Mesodermal cell (in vitro differentiated cells): ENCODE results near the gene YKT6.

Experiments
- H3K27ac ChIP-seq: 2 replicates; pipeline ENCODE4 v1.7.0; 2013; ENCODE audit warnings: mild to moderate bottlenecking, low read depth, low read length, moderate library complexity; ENCODE audit not compliant: severe bottlenecking
- H3K36me3 ChIP-seq: 2 replicates; pipeline ENCODE4 v1.7.1; 2013; ENCODE audit warnings: mild to moderate bottlenecking, low read length, moderate library complexity; ENCODE audit not compliant: control insufficient read depth, insufficient read depth
- H3K4me1 ChIP-seq: one replicate; pipeline ENCODE4 v1.7.1; 2013; ENCODE audit warnings: mild to moderate bottlenecking, low read length; ENCODE audit not compliant: insufficient read depth, control insufficient read depth, poor library complexity, severe bottlenecking
- H3K4me3 ChIP-seq: 2 replicates; pipeline ENCODE4 v1.7.0; 2013; ENCODE audit warnings: low read length, control low read depth, mild to moderate bottlenecking; ENCODE audit not compliant: insufficient read depth, poor library complexity, severe bottlenecking; ENCODE audit errors: extremely low read depth
- H3K9me3 ChIP-seq: 2 replicates; pipeline ENCODE4 v1.7.1; 2013; ENCODE audit warnings: mild to moderate bottlenecking, low read length, moderate library complexity; ENCODE audit not compliant: control insufficient read depth
- whole genome bisulfite sequencing, 2 experiments: methylation state at CpG; one replicate each; pipeline ENCODE4 v1.1.5; 2013; ENCODE audit warnings: missing lambda C conversion rate in 2 of 2; ENCODE audit not compliant: insufficient coverage in 2 of 2; 5-methylcytosine and 5-hydroxymethylcytosine counted together

YKT6 gene

DNA sequence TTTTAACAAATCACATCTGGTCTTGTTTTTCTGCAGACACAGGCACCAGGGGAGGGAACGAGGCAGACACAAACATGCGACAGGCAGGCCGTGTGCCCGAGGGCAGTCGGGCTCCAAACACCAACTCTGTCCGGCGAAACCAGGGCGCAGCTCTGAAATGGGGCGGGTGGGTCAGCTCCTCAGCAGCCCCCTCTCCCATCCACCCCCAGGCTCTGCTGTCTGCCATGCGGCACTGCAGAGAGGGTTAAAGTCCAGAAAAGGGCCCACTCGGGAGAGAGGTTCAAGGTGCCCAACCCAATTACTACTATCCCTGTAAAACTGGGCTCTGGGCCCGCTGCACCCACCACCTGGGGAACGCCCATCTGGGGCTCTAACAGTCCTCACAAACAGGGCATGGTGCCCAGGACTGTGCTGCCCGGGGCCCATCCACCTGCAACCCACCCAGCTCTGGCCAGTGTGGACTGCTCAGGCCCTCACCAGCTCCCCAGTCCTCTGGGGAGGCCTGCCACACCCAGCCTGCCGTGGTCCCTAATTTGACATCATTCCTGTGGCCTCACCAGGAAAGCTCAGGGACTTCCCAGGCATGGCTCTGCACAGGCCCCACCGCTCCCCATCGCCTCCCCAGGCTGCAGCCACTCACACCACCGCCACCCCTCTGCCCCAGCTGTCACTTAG lies 18.7 kb downstream of the YKT6 start:
- H3K36me3 ChIP-seq = peaks cover 4% of the 10 kb centered on the region
- peaks cover 3% of the 10 kb centered on the region for H3K4me1 ChIP-seq
- no peaks in the 10 kb centered on the region for H3K9me3 ChIP-seq
- 96 to 98% methylated on average over 8 to 13 of the region's 18 CpGs for whole genome bisulfite sequencing, 2 experiments
- H3K4me3 ChIP-seq = no peak overlapping the region
- no peak overlapping the region for H3K27ac ChIP-seq

DNA sequence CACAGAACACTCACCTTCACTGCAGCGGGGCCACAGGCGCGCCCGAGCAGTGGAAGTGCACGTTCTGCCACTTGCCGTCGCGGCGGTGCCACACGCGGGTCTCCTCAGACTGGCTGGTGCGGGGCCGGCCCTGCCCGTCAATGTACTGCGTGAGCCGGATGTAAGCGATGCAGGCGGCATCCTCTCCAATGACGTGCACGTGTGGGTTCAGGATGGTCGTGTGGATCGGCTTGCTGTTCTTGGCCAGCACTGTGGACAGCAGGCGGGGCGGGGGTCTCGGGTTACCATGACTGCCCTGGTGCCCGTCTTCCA lies 19.2 kb downstream of the YKT6 start:
- Histone ChIP-seq H3K27ac (no peak overlapping the region), H3K36me3 (no peaks in the 10 kb centered on the region), H3K4me3 (no peak overlapping the region), H3K4me1 (peaks cover 3% of the 10 kb centered on the region), H3K9me3 (no peaks in the 10 kb centered on the region)
- WGBS, 2 experiments = 90 to 91% methylated on average over 22 of the region's 26 CpGs

DNA sequence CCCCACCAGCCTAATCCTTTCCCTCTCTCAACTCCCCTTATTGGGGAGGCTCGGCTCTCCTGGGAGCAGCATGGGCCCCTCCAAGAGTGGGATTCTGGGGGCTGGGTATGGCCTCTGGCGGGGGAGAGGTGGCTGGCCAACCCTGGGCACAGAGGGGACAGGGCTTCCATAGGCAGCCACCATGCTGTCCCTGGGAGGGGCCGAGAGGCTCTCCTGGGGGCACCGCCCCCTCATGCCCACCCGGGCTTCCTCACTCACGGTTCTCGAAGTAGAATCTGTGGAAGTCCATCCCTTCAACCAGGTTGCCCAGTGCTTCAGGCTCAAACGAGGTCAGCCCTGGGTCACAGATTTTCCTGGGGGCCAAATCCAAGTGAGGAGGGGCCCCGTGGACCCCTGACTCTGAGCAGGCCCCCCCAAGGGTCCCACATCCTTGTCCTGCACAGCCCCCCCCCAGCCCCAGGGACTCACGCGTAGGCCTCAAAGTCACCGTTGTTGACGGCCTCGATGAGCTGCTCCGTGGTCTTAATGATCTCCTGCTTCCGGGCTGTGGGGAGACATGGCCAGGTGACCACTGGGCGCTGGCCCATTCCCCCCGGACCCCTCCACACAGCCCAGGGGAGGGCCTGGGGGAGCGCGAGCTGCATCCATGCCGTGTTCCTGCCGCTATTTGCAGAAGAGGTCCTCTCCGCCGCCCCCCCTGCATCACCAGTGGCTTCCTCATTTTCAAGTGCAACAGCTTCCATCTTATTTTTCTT lies 19.8 kb downstream of the YKT6 start:
- 88 to 94% methylated on average over 13 to 19 of the region's 24 CpGs for WGBS, 2 experiments
- Histone ChIP-seq H3K9me3 (no peaks in the 10 kb centered on the region), H3K36me3 (no peaks in the 10 kb centered on the region), H3K27ac (no peak overlapping the region), H3K4me3 (no peak overlapping the region), H3K4me1 (peaks cover 3% of the 10 kb centered on the region)

DNA sequence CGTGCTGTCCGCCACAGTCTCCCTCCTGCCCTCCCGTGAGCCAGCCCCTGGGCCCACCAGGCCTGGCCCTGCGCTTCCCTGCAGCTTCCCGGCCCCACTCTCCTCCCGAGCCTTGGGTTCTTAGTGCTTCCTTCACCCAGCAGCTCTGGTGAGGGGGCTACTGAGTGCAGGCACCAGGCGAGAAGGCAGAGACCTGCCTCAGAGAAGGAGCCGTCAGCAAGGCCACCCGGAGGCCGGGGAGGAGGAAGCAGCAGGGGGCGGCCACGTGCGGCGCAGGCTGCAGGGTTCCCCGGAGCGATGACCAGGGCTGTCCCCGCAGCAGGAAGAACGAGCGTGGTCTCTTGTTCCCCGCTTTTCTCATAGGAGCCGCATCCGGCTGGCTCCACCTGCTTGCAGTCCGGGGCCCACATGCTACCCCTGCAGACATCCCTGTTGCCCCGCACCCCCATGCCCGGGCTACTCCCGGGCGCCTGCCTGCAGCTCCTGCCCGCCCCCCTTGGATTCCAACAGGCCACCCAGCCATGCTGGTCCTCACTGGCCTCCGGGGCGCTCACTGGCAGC lies 20.5 kb downstream of the YKT6 start:
- no peaks in the 10 kb centered on the region for H3K9me3 ChIP-seq
- 70 to 74% methylated on average over 22 to 25 of the region's 30 CpGs for WGBS, 2 experiments
- H3K4me1 ChIP-seq = peaks cover 3% of the 10 kb centered on the region
- no peaks in the 10 kb centered on the region for H3K36me3 ChIP-seq
- H3K27ac ChIP-seq = no peak overlapping the region
- H3K4me3 ChIP-seq = no peak overlapping the region

DNA sequence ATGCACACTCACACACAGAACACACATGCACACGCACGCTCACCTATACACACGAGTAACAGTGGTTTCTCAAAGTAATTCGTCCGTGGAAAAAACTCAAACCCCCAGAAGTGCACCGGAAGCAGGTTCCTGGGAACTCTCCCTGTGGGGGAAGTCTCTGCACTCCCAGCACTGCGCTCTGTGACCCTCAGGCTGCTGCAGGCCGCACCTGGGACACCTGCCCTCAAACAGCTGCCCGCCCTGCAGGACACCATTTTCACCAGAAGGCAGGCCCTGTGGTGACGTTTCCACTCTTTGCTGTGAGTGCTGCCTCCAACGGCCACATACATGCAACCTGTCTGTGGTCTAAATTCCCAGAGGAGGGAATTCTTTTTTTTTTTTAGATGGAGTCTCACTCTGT lies 21.3 kb downstream of the YKT6 start:
- Histone ChIP-seq H3K4me1 (peaks cover 3% of the 10 kb centered on the region), H3K36me3 (no peaks in the 10 kb centered on the region), H3K4me3 (no peak overlapping the region), H3K9me3 (no peaks in the 10 kb centered on the region), H3K27ac (no peak overlapping the region)
- WGBS, 2 experiments = 89 to 94% methylated on average over 8 to 10 of the region's 11 CpGs

DNA sequence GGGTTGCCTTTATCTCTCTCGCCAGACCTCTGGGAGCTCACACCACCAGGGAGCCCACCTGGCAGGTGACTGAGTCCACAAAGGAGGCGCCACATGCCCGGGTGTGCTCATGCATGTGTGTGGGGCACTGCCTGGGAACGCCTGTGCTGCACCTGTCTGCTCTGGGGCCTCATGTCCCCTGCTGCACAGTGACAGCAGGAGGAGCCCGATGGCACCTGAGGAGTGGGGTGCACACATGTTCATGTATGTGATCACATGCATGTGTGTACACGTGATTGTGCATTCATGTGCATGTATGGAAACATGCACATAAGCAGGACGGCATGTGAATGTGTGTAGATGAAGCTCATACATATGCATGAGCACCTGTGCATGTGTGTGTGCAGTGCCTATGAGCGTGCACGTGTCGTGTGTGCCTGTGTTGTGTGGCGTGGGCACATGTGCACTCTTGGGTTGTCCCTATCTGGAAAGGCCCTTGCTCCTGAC lies 22.0 kb downstream of the YKT6 start:
- Histone ChIP-seq H3K36me3 (no peaks in the 10 kb centered on the region), H3K9me3 (no peaks in the 10 kb centered on the region), H3K27ac (no peak overlapping the region), H3K4me1 (peaks cover 3% of the 10 kb centered on the region), H3K4me3 (no peak overlapping the region)
- WGBS, 2 experiments = 91 to 93% methylated on average over 11 of the region's 11 CpGs

DNA sequence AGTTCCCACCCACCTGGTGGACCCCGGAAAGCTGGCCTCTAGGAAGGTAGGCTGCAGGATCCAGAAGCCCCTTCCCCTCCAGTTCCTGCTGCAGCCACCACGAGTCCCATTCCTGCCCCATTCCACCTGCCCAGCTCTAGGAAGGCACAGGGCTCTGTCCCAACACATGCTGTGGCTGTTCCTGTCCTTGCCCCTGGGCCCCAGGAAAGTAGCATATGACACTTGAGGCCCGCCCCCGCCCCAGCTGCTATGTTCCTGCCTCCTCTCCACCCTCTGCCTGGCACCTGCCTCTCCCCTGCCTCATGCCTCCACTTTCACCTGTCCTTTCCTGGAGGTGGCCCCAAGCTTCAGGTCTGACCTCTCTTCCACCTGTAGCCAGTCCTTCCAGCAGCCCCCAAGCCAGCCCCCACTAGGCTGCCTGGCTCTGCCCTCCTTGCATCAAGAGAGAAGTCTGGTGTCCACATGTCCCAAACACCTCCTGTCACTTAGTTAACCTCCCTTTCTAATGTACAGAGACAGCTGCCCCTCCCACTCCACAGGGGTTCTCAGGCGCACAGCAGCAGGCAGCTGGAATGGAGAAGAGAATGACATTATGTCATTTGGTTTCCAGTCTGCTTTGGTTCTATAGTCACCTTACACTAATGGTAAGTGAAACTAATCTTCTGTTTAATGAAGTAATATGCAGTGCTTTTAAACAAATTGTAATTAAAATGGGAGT lies 22.7 kb downstream of the YKT6 start:
- peaks cover 3% of the 10 kb centered on the region for H3K4me1 ChIP-seq
- 36 to 58% methylated on average over 3 to 4 of the region's 5 CpGs for WGBS, 2 experiments
- no peaks in the 10 kb centered on the region for H3K36me3 ChIP-seq
- no peaks in the 10 kb centered on the region for H3K9me3 ChIP-seq
- H3K4me3 ChIP-seq = no peak overlapping the region
- H3K27ac ChIP-seq = no peak overlapping the region

DNA sequence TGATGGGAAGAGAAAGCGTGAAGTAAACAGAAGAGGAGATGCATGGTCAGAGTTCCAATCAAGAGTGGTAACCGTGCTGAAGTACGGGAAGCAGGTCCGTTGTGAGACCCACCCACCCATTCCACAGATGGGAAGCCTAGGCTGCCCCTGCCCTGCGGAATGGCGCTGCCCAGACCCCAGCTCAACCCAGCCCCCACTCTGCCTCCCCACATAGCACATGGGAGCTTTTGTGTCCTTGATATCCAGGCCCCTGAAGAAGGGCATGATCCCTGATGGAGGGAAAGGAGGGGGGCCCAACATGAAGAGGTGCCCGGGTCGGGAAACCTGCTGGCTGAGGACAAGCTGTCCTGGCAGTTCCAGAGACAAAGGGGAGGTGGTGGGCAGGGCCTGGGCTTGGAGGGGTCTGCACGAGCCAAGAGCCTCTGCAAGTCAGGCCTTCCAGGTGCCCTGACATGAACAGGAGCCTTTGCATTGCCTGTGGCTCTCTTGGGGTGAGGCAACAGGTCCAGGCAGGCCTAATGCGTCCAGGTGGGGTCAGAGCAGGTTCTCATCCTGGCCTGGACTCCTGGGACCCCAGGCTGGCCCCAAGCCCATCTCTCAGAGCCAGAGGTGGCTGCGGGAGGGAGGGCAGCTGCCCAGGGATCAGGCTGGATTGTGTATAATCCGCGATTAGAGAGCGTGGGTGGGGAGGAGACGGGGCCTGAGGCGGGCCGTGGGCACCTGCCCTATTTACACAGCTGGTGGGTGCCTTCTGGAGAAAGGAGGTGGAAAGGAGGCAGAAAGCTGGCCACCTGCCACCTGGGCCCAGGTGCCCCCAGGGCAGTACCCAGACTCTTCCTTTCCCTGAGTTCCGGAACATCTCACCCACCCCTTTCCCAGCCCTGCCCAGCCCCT lies 23.5 kb downstream of the YKT6 start:
- 77 to 85% methylated on average over 9 to 16 of the region's 18 CpGs for WGBS, 2 experiments
- Histone ChIP-seq H3K4me3 (no peak overlapping the region), H3K36me3 (no peaks in the 10 kb centered on the region), H3K9me3 (no peaks in the 10 kb centered on the region), H3K4me1 (no peaks in the 10 kb centered on the region), H3K27ac (no peak overlapping the region)

DNA sequence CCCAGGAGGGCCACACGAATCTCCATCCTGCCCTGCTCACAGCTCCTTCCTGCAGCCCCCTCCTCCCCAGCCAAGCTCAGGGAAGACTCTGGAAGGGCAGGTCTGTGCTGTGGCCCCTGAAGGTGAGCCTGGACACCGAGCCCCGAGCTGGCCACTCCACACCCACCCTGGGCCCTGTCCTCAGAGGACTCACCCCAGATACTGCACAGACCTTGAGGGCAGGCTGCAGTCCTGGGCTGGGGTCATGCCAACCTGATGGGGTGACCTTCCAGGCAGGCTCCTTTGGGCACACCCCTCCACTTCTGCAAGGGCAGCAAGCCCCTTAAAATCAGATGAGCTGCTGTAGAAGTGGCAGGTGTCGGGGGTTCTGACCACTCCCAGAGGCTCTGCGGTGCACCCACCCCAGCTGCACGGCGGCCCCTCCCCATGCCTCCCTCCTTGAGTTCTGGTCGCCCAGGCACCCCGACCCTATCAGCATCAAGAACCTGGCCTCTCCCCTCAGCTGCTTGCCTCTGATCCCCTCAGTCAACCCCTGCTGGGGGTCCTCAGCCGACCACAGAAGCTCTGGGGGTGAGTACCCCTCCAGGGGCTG lies 24.3 kb downstream of the YKT6 start:
- WGBS, 2 experiments = 84 to 91% methylated on average over 7 to 10 of the region's 10 CpGs
- Histone ChIP-seq H3K4me1 (no peaks in the 10 kb centered on the region), H3K9me3 (no peaks in the 10 kb centered on the region), H3K36me3 (no peaks in the 10 kb centered on the region), H3K4me3 (no peak overlapping the region), H3K27ac (no peak overlapping the region)
